Measurements from ENCODE around the gene TNFRSF1A. TPM values are rescaled to one million over a fixed set of nuclear protein-coding genes. Genes with fewer than 3 reads are reported as not detected.

The TNFRSF1A gene
- total RNA-seq, 1 experiment from 2014 or later: 76.7 TPM

GRCh38 chr12:6330192-6330591 is 11.7 kb downstream of the TNFRSF1A start:
- CTCF ChIA-PET: no interaction called here
- H3K4me3 Mint-ChIP-seq (ENCODE audit: low read depth, unreplicated experiment): no peak overlapping the region
- intact Hi-C loops (cut with micrococcal nuclease; ENCODE audit: unreplicated experiment): no loop called here
- no peaks in the 10 kb centered on the region for H3K9me3 Mint-ChIP-seq (ENCODE audit: low read depth, unreplicated experiment)
- BruUV-seq (replicated peaks): no TSS peak
- DNase-seq: no peak
- peaks cover 52% of the 10 kb centered on the region for H3K4me1 Mint-ChIP-seq (ENCODE audit: low read depth, unreplicated experiment)
- H3K27me3 Mint-ChIP-seq (ENCODE audit: unreplicated experiment): no peaks in the 10 kb centered on the region
- peaks cover 77% of the 10 kb centered on the region for H3K36me3 Mint-ChIP-seq (ENCODE audit: insufficient read depth, unreplicated experiment)
- peak overlapping the region; percentile 30 for H3K27ac Mint-ChIP-seq (ENCODE audit: unreplicated experiment)
- TF ChIP-seq CTCF (IDR thresholded peaks at IDR 0.05; ENCODE audit: unreplicated experiment): no peak

- TF ChIP-seq CTCF (IDR thresholded peaks at IDR 0.05; ENCODE audit: unreplicated experiment): no peak
- Mint-ChIP-seq H3K4me1 (ENCODE audit: low read depth, unreplicated experiment) (peaks cover 46% of the 10 kb centered on the region), H3K4me3 (ENCODE audit: low read depth, unreplicated experiment) (no peak overlapping the region), H3K27ac (ENCODE audit: unreplicated experiment) (peak overlapping the region; percentile 30), H3K27me3 (ENCODE audit: unreplicated experiment) (no peaks in the 10 kb centered on the region), H3K9me3 (ENCODE audit: low read depth, unreplicated experiment) (no peaks in the 10 kb centered on the region), H3K36me3 (ENCODE audit: insufficient read depth, unreplicated experiment) (peaks cover 81% of the 10 kb centered on the region)
- CTCF ChIA-PET: no interaction called here
- no TSS peak for BruUV-seq (replicated peaks)
- DNase-seq: no peak
- intact Hi-C loops (cut with micrococcal nuclease; ENCODE audit: unreplicated experiment): loop anchor here (10.0 kb wide), 1 partner anchor 45 kb away; the partner anchor contains the start of gene SCNN1A
These were observed 12.2 kb downstream of the TNFRSF1A start for GRCh38 chr12:6329703-6330064.

GRCh38 chr12:6328945-6329702 is 12.8 kb downstream of the TNFRSF1A start:
- CTCF ChIA-PET: interaction anchor here (0.6 kb wide), 1 partner anchor 82 kb away, joined by 6 read pairs; no protein-coding TSS in a partner anchor
- H3K36me3 Mint-ChIP-seq (ENCODE audit: insufficient read depth, unreplicated experiment): peaks cover 82% of the 10 kb centered on the region
- no peaks in the 10 kb centered on the region for H3K27me3 Mint-ChIP-seq (ENCODE audit: unreplicated experiment)
- H3K4me1 Mint-ChIP-seq (ENCODE audit: low read depth, unreplicated experiment): peaks cover 41% of the 10 kb centered on the region
- H3K9me3 Mint-ChIP-seq (ENCODE audit: low read depth, unreplicated experiment): no peaks in the 10 kb centered on the region
- TF ChIP-seq CTCF (IDR thresholded peaks at IDR 0.05; ENCODE audit: unreplicated experiment): no peak
- H3K27ac Mint-ChIP-seq (ENCODE audit: unreplicated experiment): no peak overlapping the region
- BruUV-seq (replicated peaks): TSS peak; percentile 6
- no peak overlapping the region for H3K4me3 Mint-ChIP-seq (ENCODE audit: low read depth, unreplicated experiment)
- intact Hi-C loops (cut with micrococcal nuclease; ENCODE audit: unreplicated experiment): loop anchor here (10.0 kb wide), 1 partner anchor 46 kb away; the partner anchor contains the start of gene SCNN1A
- DNase-seq: no peak

GRCh38 chr12:6328045-6328779 is 13.7 kb downstream of the TNFRSF1A start:
- CTCF ChIA-PET: interaction anchor here (0.6 kb wide), 1 partner anchor 82 kb away, joined by 6 read pairs; no protein-coding TSS in a partner anchor
- intact Hi-C loops (cut with micrococcal nuclease; ENCODE audit: unreplicated experiment): loop anchor here (10.0 kb wide), 1 partner anchor 47 kb away; the partner anchor contains the start of gene SCNN1A
- Mint-ChIP-seq H3K4me1 (ENCODE audit: low read depth, unreplicated experiment) (peaks cover 40% of the 10 kb centered on the region), H3K4me3 (ENCODE audit: low read depth, unreplicated experiment) (no peak overlapping the region), H3K36me3 (ENCODE audit: insufficient read depth, unreplicated experiment) (peaks cover 84% of the 10 kb centered on the region), H3K27me3 (ENCODE audit: unreplicated experiment) (no peaks in the 10 kb centered on the region), H3K27ac (ENCODE audit: unreplicated experiment) (no peak overlapping the region), H3K9me3 (ENCODE audit: low read depth, unreplicated experiment) (no peaks in the 10 kb centered on the region)
- no peak for DNase-seq
- no TSS peak for BruUV-seq (replicated peaks)
- TF ChIP-seq CTCF (IDR thresholded peaks at IDR 0.05; ENCODE audit: unreplicated experiment): no peak

All from Calu3 (cell line).